Upper lobe of right lung (tissue), 1 donor: ENCODE measurements around the gene ZNF484. TPM values are rescaled to one million over a fixed set of nuclear protein-coding genes. Genes with fewer than 3 reads are reported as not detected.

ENCODE experiments used
- ATAC-seq: fragments of 200-7000 bp; cut with Tn5 transposase; one replicate; pipeline ENCODE4 v1.9.1; 2020; ENCODE audit warnings: mild to moderate bottlenecking, moderate library complexity
- DNase-seq: peaks from one replicate; pipeline ENCODE4 v3.0.0-alpha.2; 2020
- H3K27ac ChIP-seq: fragments of 200-600 bp; one replicate; pipeline ENCODE4 v1.8.0; 2022
- H3K27me3 ChIP-seq: fragments of 200-600 bp; one replicate; pipeline ENCODE4 v1.8.0; 2022; ENCODE audit warnings: mild to moderate bottlenecking
- H3K36me3 ChIP-seq: fragments of 200-600 bp; one replicate; pipeline ENCODE4 v1.8.0; 2022
- H3K4me1 ChIP-seq: fragments of 200-600 bp; one replicate; pipeline ENCODE4 v1.8.0; 2022
- H3K4me3 ChIP-seq: fragments of 200-600 bp; one replicate; pipeline ENCODE4 v1.8.0; 2022; ENCODE audit warnings: mild to moderate bottlenecking
- H3K9me3 ChIP-seq: fragments of 200-600 bp; one replicate; pipeline ENCODE4 v1.8.0; 2022
- CTCF ChIP-seq: fragments of 200-600 bp; IDR thresholded peaks from one replicate; pipeline ENCODE4 v1.8.0; 2022; ENCODE audit warnings: antibody characterized with exemption
- intact Hi-C: fragments of 100-400 bp; cut with DNase I; formaldehyde crosslinking; loops from one replicate; pipeline ENCODE4 v1.11.0; 2022
- total RNA-seq: library from RNA; stranded (reverse); fragmentation: NEBNext Ultra II Directional; extraction: Animal tissue kit (Norgen Biotek cat#: 25700); gene quantifications from one replicate; pipeline ENCODE4 v1.2.1, GENCODE V29; 2021
- donor health status: DM: no; HTN: yes; CAD: no; lungs with severe emphysema.

ZNF484 gene
- total RNA-seq, 1 donor from 2014 or later: 8.8 TPM

- H3K4me3 ChIP-seq: no peak overlapping the region
- H3K4me1 ChIP-seq: no peaks in the 10 kb centered on the region
- no peak overlapping the region for H3K27ac ChIP-seq
- DNase-seq: no peak
- no peak for ATAC-seq
- H3K36me3 ChIP-seq: no peaks in the 10 kb centered on the region
- no peaks in the 10 kb centered on the region for H3K9me3 ChIP-seq
- TF ChIP-seq CTCF: no peak
- H3K27me3 ChIP-seq: peaks cover 24% of the 10 kb centered on the region
- intact Hi-C loops: loop anchor here (10.0 kb wide), 1 partner anchor 661 kb away; no protein-coding TSS in a partner anchor
Observed at GRCh38 chr9:92795598-92796336, 82.1 kb downstream of the ZNF484 start.

Other genes starting within 250 kb of the ZNF484 start
- 9.6 TPM for gene IPPK, start 207.9 kb downstream of the ZNF484 start, total RNA-seq
- 38.6 TPM for gene BICD2, start 113.2 kb downstream of the ZNF484 start, total RNA-seq
- gene FGD3, start 69.5 kb upstream of the ZNF484 start, total RNA-seq: 21.6 TPM
- gene SUSD3, start 180.7 kb upstream of the ZNF484 start, total RNA-seq: 4.8 TPM
- 31.8 TPM for gene CARD19, start 218.2 kb upstream of the ZNF484 start, total RNA-seq